ENCODE data around the gene RNF150. TPM values are rescaled to one million over a fixed set of nuclear protein-coding genes. Genes with fewer than 3 reads are reported as not detected.

RNF150 gene
- polyA plus RNA-seq (2012; ENCODE audit: insufficient read length, low read depth), result 0.13 TPM

GRCh38 chr4:141133146-141133998, at the start of gene RNF150:
TSS of gene RNF150 (minus strand) at chr4:141133469.
- no peak for TF ChIP-seq POLR2AphosphoS5 (IDR thresholded peaks at IDR 0.05; ENCODE audit: low read depth, low read length)
- TF ChIP-seq SIN3A (IDR thresholded peaks at IDR 0.05; ENCODE audit: borderline replicate concordance, insufficient read depth, low read length), result no peak
- TF ChIP-seq TAF1 (IDR thresholded peaks at IDR 0.05; ENCODE audit: borderline replicate concordance, insufficient read depth, low read length), result 0 out of 2 replicates have a peak, but pooled peaks have one; percentile 45
- TF ChIP-seq FOXP2 (optimal IDR thresholded peaks at IDR 0.05; ENCODE audit: borderline replicate concordance, extremely low read depth, extremely low read length, insufficient read depth), result peak; percentile 80
- no peak for TF ChIP-seq REST (IDR thresholded peaks at IDR 0.05; ENCODE audit: insufficient read depth in 1 of 2, low read depth in 2 of 2, low read length in 2 of 2)

DNA sequence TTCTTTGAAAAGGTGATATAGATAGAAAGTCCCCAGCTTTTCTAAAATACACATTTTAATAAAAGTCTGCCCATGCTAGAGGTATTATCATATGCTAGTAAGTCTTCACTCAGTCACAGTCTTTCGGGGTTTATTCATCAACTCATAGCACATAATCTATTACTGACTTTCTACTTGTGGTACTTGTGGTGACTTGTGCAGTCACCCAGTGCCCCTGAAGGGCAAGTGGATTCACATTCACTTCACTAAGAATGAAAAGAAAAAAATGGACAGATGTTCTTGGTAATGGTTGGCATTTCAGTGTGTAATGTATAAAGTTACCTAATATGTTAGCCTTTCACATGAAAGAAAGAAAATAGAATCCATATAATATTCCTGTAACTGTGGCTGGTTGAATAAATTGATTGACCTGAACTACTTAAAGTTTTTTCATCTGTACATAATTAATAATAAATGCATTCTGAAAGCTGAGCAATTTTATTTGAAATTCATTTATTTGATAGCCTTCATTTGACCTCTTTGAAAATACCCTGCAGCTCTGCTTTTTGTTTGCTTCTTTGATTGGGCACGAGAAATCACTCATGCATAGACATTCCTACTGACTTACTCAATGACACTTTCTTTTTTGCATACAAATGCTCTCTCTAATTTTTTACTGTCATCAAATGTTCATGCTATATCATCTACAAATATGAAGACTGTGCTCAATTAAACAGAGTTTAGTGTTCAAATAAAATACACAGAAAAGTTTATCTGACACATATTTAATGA, 47.9 kb upstream of the RNF150 start:
- TF ChIP-seq REST (IDR thresholded peaks at IDR 0.05; ENCODE audit: insufficient read depth in 1 of 2, low read depth in 2 of 2, low read length in 2 of 2) (no peak), FOXP2 (optimal IDR thresholded peaks at IDR 0.05; ENCODE audit: borderline replicate concordance, extremely low read depth, extremely low read length, insufficient read depth) (no peak), SIN3A (IDR thresholded peaks at IDR 0.05; ENCODE audit: borderline replicate concordance, insufficient read depth, low read length) (no peak), POLR2AphosphoS5 (IDR thresholded peaks at IDR 0.05; ENCODE audit: low read depth, low read length) (no peak), TAF1 (IDR thresholded peaks at IDR 0.05; ENCODE audit: borderline replicate concordance, insufficient read depth, low read length) (no peak)

DNA sequence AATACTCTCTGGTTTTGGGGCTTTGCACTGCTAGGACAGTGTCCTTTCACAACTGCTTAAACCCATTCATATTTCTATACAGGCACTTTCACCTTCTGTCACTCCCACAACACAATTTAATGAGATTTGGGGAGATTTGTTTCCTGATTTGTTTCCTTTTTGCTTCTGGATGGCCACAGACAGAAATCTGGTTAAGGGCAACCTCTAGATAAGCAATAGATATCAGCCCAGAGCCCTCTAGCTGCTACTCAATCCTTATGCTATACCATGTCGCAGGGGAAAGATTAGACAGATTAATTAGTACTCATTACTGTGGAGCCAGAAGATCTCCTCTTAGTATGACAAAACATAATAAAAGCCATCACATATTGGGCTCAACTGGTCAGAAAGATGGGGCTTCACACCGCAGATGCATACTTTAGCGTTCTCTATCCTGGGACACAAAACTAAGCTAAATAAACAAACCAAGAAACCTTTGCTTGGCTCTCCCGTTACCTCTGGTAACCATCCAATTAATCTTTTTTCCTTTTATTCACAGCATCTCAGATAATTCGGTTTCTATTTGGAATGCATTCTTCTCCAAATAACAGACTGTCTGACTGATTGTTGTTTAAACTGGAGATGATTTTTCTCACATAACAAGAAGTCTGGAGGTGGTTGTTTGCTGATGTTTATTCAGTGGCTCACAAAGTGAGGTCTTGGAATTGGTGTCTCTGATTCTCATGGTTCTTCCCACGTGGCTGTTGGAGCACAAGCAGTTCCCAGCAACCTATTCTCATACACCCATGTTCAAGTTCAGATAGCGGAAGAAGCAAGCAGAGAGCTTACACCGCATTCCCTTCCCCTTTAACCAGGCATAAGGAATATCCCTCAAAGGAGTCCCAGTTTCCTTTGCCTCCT, 46.5 kb upstream of the RNF150 start:
- TF ChIP-seq SIN3A (IDR thresholded peaks at IDR 0.05; ENCODE audit: borderline replicate concordance, insufficient read depth, low read length) (no peak), FOXP2 (optimal IDR thresholded peaks at IDR 0.05; ENCODE audit: borderline replicate concordance, extremely low read depth, extremely low read length, insufficient read depth) (no peak), POLR2AphosphoS5 (IDR thresholded peaks at IDR 0.05; ENCODE audit: low read depth, low read length) (no peak), REST (IDR thresholded peaks at IDR 0.05; ENCODE audit: insufficient read depth in 1 of 2, low read depth in 2 of 2, low read length in 2 of 2) (no peak), TAF1 (IDR thresholded peaks at IDR 0.05; ENCODE audit: borderline replicate concordance, insufficient read depth, low read length) (no peak)

GRCh38 chr4:141177171-141177570, 43.9 kb upstream of the RNF150 start:
- TF ChIP-seq FOXP2 (optimal IDR thresholded peaks at IDR 0.05; ENCODE audit: borderline replicate concordance, extremely low read depth, extremely low read length, insufficient read depth), result no peak
- TF ChIP-seq SIN3A (IDR thresholded peaks at IDR 0.05; ENCODE audit: borderline replicate concordance, insufficient read depth, low read length), result no peak
- no peak for TF ChIP-seq REST (IDR thresholded peaks at IDR 0.05; ENCODE audit: insufficient read depth in 1 of 2, low read depth in 2 of 2, low read length in 2 of 2)
- TF ChIP-seq TAF1 (IDR thresholded peaks at IDR 0.05; ENCODE audit: borderline replicate concordance, insufficient read depth, low read length), result no peak
